H7 (cell line): Measurements from ENCODE around the gene ZCCHC3. TPM values are rescaled to one million over a fixed set of nuclear protein-coding genes. Genes with fewer than 3 reads are reported as not detected.

Experiments
- DNase-seq: peaks from one replicate; pipeline ENCODE4 v3.0.0; 2012
- H3K27me3 ChIP-seq: 2 replicates; pipeline ENCODE4 v1.6.0; 2011; ENCODE audit warnings: mild to moderate bottlenecking, low read length; ENCODE audit not compliant: control insufficient read depth, insufficient read depth
- H3K36me3 ChIP-seq: replicated peaks from 2 replicates; pipeline ENCODE4 v1.5.1; 2011; ENCODE audit warnings: low read length; ENCODE audit not compliant: control insufficient read depth, insufficient read depth
- H3K4me3 ChIP-seq: 2 replicates; pipeline ENCODE4 v1.5.1; 2011; ENCODE audit warnings: low read depth, mild to moderate bottlenecking, control low read depth, low read length, moderate library complexity; ENCODE audit not compliant: insufficient read depth
- total RNA-seq: library from RNA; depleted of rRNA; stranded (reverse); fragments of >200 nt; shearing (Covaris generic); gene quantifications from 2 replicates; pipeline ENCODE4 v1.2.3, GENCODE V29; 2014

ZCCHC3 gene
- total RNA-seq, 1 experiment from 2014 or later, result 27.9 TPM

GRCh38 chr20:297925-298775 lies 780 bp downstream of the ZCCHC3 start:
- DNase-seq, result peak; percentile 71
- Histone ChIP-seq H3K4me3 (peak overlapping the region; percentile 66), H3K27me3 (peaks cover 3% of the 10 kb centered on the region), H3K36me3 (no peaks in the 10 kb centered on the region)

DNA sequence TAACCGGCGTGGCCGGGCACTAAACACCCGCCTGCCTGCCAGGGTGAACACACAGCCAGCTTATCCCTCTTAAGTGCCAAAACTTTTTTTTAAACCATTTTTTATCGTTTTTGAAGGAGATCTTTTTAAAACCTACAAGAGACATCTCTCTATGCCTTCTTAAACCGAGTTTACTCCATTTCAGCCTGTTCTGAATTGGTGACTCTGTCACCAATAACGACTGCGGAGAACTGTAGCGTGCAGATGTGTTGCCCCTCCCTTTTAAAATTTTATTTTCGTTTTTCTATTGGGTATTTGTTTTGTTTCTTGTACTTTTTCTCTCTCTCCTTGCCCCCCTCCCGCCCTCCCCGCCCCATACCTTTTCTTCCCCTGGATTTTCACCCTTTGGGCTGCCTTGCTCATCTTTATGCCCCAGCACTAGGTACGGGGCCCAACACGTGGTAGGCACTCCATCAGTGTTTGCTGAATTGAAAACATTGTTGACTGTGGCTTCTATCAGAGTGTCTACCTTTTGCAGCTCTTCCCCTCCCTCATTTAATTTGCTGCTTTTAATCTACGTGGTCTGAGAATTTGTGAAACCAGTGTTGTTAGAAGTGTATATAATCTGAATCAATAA lies 1.5 kb downstream of the ZCCHC3 start:
- H3K36me3 ChIP-seq, result no peaks in the 10 kb centered on the region
- DNase-seq, result no peak
- peak overlapping the region; percentile 66 for H3K4me3 ChIP-seq
- H3K27me3 ChIP-seq, result peaks cover 3% of the 10 kb centered on the region

- DNase-seq, result peak; percentile 51
- no peaks in the 10 kb centered on the region for H3K36me3 ChIP-seq
- H3K27me3 ChIP-seq, result peaks cover 3% of the 10 kb centered on the region
- peak overlapping the region; percentile 66 for H3K4me3 ChIP-seq
These were observed 3.1 kb downstream of the ZCCHC3 start for GRCh38 chr20:300345-300990.

GRCh38 chr20:301886-302848 lies 4.8 kb downstream of the ZCCHC3 start:
- DNase-seq, result no peak
- Histone ChIP-seq H3K27me3 (peaks cover 1% of the 10 kb centered on the region), H3K4me3 (no peak overlapping the region), H3K36me3 (no peaks in the 10 kb centered on the region)

DNA sequence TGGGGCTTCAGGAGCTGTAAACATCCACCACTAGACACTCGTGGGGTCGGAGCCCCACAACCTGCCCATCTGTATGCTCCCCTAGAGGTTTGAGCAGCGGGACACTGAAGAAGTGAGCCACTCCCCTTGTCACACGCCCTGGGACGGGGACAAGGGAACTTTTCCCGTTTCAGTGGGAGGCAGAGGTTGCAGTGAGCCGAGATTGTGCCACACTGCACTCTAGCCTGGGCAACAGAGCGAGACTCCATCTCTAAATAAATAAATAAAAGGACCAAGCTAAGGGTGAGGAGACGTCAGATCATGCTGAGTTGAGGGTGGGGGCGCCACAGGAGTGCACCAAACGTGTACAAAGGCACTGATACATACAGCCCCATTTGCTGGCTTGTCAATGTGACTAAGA lies 8.4 kb downstream of the ZCCHC3 start:
- DNase-seq, result no peak
- Histone ChIP-seq H3K4me3 (no peak overlapping the region), H3K36me3 (no peaks in the 10 kb centered on the region), H3K27me3 (peaks cover 1% of the 10 kb centered on the region)

GRCh38 chr20:308427-309038 lies 11.2 kb downstream of the ZCCHC3 start:
- H3K36me3 ChIP-seq, result no peaks in the 10 kb centered on the region
- DNase-seq, result no peak

GRCh38 chr20:309306-309840 lies 12.0 kb downstream of the ZCCHC3 start:
- peak; percentile 42 for DNase-seq
- Histone ChIP-seq H3K27me3 (no peaks in the 10 kb centered on the region), H3K36me3 (no peaks in the 10 kb centered on the region)

More at GRCh38 chr20:308427-309038, 11.2 kb downstream of the ZCCHC3 start:
- Histone ChIP-seq H3K27me3 (no peaks in the 10 kb centered on the region; the same call in 1 of the 2 replicates), H3K4me3 (no peak overlapping the region)

GRCh38 chr20:309841-310644 lies 12.7 kb downstream of the ZCCHC3 start:
- H3K36me3 ChIP-seq, result no peaks in the 10 kb centered on the region
- H3K27me3 ChIP-seq, result no peaks in the 10 kb centered on the region
- DNase-seq, result peak; percentile 99
- H3K4me3 ChIP-seq, result peak overlapping the region; percentile 53

More at GRCh38 chr20:309306-309840, 12.0 kb downstream of the ZCCHC3 start:
- peak overlapping the region; percentile 53 for H3K4me3 ChIP-seq

DNA sequence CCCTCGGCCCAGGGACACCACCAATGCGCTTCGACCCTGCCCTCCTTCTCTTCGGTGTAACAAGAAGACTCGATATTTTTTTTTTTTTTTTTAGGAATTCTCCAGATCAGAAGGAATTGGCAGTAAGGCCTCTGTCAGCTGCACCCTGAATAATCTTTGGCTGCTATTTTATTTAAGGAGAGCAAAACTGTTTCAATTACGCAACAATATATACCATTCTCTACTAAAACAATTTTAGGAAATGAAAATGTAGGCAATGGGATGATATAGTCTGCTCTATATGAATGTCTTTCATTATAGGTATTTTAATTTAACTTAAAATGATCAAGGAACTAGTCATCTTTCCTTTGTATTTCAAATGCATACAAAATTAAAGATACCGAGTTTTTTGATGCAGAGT lies 13.3 kb downstream of the ZCCHC3 start:
- H3K4me3 ChIP-seq, result no peak overlapping the region
- H3K36me3 ChIP-seq, result no peaks in the 10 kb centered on the region
- DNase-seq, result no peak

GRCh38 chr20:311609-312008 lies 14.2 kb downstream of the ZCCHC3 start:
- DNase-seq, result no peak
- no peaks in the 10 kb centered on the region for H3K27me3 ChIP-seq
- no peak overlapping the region for H3K4me3 ChIP-seq
- H3K36me3 ChIP-seq, result no peaks in the 10 kb centered on the region

More for the DNA sequence above, 13.3 kb downstream of the ZCCHC3 start:
- H3K27me3 ChIP-seq, result no peaks in the 10 kb centered on the region

DNA sequence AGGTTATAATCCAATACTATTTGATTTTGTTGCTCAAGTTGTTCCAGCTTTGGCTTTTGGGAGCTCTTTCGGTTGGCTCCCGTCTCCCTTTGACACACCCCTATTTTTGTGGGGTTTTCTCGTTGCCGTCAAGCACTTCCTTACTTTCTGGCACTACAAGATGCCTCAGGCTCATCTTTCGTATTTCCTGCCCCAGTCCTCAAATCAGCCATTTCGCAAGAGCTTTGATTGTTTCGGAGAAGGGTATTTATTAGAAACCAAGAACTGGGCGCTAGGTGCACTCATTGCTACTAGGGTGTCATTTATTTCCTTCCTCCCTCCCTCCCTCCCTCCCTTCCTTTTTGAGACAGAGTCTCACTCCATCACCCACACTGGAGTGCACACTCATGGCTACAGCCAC lies 14.7 kb downstream of the ZCCHC3 start:
- H3K27me3 ChIP-seq, result no peaks in the 10 kb centered on the region
- DNase-seq, result no peak
- no peak overlapping the region for H3K4me3 ChIP-seq
- no peaks in the 10 kb centered on the region for H3K36me3 ChIP-seq

GRCh38 chr20:312866-313265 lies 15.5 kb downstream of the ZCCHC3 start:
- no peak overlapping the region for H3K4me3 ChIP-seq
- no peaks in the 10 kb centered on the region for H3K36me3 ChIP-seq
- DNase-seq, result no peak
- H3K27me3 ChIP-seq, result no peaks in the 10 kb centered on the region

DNA sequence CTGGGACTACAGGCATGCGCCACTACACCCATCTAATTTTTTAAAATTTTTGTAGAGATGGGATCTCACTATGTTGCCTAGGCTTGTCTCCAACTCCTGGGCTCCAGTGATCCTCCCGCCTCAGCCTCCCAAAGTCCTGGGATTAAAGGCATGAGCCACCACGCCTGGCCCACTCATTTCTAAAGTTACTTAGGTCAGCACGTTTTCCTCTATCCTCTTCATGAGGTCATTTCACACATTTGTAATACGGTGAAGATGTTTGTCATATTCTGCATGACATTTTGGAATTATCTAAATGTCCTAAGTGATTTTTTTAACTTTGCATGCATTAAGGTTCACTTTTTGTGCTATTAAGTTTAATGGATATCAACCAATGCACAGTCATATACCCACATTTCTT lies 16.0 kb downstream of the ZCCHC3 start:
- Histone ChIP-seq H3K36me3 (no peaks in the 10 kb centered on the region), H3K4me3 (no peak overlapping the region), H3K27me3 (no peaks in the 10 kb centered on the region)
- DNase-seq, result no peak
